GM10266 (cell line): Measurements from ENCODE around the gene FN3K.

ENCODE experiments used
- DNase-seq: peaks from one replicate; pipeline ENCODE4 v3.0.0; 2012; ENCODE audit errors: extremely low spot score
- TF ChIP-seq, protein P1 (sequence below): IDR thresholded peaks from 2 replicates; pipeline ENCODE4 v1.5.1; 2012; ENCODE audit warnings: mild to moderate bottlenecking, low read depth; ENCODE audit not compliant: control insufficient read depth, insufficient read depth; ENCODE audit errors: missing control alignments

The FN3K gene

DNA sequence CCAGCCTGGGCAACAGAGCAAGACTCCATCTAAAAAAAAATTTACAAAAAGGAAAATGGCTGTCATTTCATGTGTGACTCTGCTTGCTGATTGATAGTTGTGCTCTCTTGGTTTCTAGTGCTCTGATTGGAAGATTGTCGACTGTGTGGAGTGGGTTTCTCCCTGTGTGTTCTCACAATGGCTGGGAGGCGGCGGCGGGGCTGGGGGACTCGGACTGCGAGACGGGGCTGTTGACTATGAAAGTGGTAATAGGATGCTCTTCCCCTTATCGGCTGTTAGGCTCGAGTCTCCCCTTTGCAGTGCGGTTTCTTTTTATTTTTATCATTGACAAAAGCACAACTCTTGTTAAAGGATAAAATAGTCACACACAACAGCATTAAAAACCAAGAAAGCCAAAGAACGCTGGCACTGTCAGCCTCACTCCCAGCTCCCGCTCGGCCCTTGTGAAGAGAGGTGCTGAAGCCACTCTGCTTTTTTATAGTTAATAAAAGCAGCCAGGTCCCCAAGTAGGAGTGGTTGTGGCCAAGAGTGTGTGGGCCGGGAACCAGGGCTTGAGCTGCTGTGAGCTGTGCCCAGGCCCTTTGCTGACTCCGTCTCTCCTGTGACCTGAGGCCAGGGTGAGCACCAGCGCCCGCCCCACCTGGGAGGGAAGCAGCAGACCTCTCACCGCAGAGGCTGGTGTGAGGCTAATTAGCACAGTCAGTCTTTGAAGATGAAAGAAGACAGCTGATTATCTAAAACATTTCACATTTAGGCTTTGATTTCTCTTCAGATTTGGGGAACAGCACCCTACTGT, 53.0 kb downstream of the FN3K start:
- no peak for DNase-seq
- TF ChIP-seq, protein P1, sequence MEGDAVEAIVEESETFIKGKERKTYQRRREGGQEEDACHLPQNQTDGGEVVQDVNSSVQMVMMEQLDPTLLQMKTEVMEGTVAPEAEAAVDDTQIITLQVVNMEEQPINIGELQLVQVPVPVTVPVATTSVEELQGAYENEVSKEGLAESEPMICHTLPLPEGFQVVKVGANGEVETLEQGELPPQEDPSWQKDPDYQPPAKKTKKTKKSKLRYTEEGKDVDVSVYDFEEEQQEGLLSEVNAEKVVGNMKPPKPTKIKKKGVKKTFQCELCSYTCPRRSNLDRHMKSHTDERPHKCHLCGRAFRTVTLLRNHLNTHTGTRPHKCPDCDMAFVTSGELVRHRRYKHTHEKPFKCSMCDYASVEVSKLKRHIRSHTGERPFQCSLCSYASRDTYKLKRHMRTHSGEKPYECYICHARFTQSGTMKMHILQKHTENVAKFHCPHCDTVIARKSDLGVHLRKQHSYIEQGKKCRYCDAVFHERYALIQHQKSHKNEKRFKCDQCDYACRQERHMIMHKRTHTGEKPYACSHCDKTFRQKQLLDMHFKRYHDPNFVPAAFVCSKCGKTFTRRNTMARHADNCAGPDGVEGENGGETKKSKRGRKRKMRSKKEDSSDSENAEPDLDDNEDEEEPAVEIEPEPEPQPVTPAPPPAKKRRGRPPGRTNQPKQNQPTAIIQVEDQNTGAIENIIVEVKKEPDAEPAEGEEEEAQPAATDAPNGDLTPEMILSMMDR, result no peak

DNA sequence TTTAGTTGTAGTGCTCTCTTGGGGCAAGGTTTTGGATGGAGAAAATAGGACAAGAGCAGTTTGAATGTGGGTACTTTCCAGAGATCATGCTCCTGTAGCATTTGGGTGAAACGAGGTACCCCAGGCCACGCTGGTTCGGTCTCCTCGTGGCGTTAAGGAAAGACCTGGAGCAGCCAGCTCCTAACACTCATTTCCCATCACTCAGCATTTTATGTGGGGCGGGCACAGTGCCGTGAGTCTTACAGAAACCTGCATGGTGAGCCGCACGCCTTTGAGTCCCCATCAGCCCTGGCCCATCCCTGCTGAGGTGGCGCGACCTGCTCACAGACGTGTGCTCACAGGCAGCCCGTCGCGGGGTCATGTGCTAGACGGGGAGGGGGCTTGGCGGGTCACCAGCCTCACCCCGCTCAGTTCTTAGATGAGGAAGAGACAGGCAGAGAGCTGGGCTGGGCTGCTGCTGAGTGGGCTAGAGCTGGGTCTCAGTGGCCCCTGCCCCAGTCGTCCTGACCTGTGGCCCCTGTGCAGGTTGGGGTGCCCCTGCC, 53.7 kb downstream of the FN3K start:
- DNase-seq, result no peak
- TF ChIP-seq, protein P1, result no peak

DNA sequence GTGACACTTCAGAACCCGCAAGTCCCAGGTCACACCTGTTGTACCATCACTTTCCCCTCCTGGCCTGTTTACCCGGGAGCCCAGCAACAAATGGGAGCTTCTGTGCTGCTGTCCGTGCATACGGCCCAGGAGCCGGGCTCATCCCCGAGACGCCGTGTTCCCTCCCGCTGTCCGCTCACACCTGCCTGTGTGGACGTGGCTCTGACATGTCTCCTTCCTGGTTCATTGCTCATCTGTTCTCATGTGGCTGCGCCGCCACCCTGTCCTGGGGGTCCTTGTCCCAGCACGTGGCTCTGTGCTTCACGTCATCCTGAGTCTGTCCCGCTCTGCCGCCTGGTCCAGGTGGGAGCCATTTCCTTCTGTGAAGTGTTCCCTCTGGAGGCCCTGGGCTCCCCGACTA, 54.4 kb downstream of the FN3K start:
- no peak for DNase-seq
- TF ChIP-seq, protein P1, result no peak

DNA sequence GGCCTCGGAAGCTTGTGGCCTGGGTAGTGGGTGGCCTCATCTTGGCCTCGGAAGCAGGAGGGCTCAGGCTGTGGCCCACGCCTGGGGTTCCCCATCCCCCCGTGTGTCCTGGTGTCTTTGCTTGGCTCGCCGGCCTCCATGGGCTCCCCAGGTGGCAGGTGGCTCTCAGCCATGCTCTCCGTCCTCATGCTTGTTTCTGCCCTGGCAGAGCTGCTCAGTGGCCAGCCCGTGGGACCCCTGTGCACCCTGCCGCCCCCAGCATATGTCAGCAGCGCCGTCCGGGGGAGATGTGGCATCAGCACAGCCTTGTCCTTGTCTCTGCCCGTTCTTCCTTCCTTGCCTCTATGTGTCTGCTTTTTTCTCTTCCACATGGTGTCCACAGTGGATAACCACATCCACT, 55.0 kb downstream of the FN3K start:
- TF ChIP-seq, protein P1, result no peak
- DNase-seq, result no peak

DNA sequence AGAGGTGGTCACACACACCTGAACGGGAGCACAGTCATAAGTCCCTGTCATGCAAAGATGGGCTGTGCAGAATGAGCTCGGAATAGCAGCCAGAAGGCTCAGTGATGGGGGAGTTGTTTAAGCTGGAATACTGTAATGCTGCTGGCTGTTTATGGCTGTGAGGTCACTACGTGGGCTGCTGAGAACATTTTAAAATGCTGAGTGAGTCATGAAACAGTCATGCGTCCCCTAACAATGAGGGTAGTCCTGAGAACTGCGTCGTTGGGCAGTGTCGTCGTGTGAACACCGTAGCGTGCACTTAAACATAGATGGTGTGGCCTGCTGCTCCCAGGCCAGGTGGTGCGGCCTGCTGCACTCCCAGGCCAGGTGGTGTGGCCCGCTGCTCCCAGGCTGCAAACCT, 56.1 kb downstream of the FN3K start:
- TF ChIP-seq, protein P1, result no peak
- no peak for DNase-seq

DNA sequence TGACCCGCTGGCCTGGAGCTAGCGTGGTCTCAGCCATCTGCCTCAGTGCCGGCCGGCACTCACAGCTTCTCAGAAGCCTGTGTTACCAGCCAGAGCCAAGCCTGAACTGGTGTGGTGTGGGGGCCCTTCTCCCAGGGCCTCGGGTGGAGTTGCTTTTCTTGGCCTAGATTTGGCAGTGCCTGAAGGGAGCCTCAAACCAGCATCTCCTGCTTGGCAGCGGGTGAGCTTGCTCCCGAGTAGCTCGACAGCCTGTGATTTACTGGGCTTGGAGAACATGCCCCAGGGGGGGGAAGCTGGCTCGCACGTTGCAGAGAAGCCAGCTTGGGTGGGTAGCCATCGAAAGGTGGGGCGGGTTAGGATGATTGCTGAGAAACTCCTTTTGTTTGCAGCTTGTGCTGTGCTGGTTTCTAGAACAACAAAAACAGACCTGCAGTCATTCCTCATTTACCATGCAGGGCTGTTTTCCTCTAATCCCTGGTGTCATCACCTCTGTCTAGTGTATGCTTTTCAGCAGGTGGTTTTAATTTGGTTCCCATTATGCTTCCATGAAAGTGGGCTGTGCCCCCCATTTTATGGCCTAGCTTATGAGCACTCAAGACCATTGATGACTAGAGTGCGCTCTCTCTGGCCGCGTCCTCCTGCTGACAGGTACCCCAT, 58.7 kb downstream of the FN3K start:
- DNase-seq, result no peak

More for the DNA sequence above, 58.7 kb downstream of the FN3K start:
- TF ChIP-seq, protein P1, result no peak
